ENCODE measurements around the gene CADM2.

- TF ChIP-seq CTCF (IDR thresholded peaks at IDR 0.05) (no peak), POLR2AphosphoS5 (IDR thresholded peaks at IDR 0.05) (no peak), POLR2A (IDR thresholded peaks at IDR 0.05) (no peak), EP300 (IDR thresholded peaks at IDR 0.05) (no peak)
These were observed 837.4 kb downstream of the CADM2 start for GRCh38 chr3:85796140-85796539.

Measured in upper lobe of left lung (tissue), 4 donors.